Measurements from ENCODE around the gene CHST5. TPM values are rescaled to one million over a fixed set of nuclear protein-coding genes. Genes with fewer than 3 reads are reported as not detected.

The CHST5 gene
- total RNA-seq, 1 experiment from 2014 or later = 1.3 TPM

- Histone ChIP-seq H2AFZ (no peak overlapping the region), H3K27ac (no peak overlapping the region), H3K4me2 (no peak overlapping the region), H3F3A (ENCODE audit: insufficient read depth, low read depth) (no peaks in the 10 kb centered on the region), H3K4me1 (replicated peaks; ENCODE audit: insufficient read depth) (no peaks in the 10 kb centered on the region), H4K20me1 (ENCODE audit: insufficient read depth) (no peaks in the 10 kb centered on the region), H3K79me2 (ENCODE audit: low read depth) (no peaks in the 10 kb centered on the region), H3K36me3 (ENCODE audit: low read depth) (no peaks in the 10 kb centered on the region), H3K9me3 (ENCODE audit: insufficient read depth, low read depth) (no peaks in the 10 kb centered on the region), H3K9me2 (ENCODE audit: insufficient read depth) (no peaks in the 10 kb centered on the region), H3K4me3 (no peak overlapping the region), H3K27me3 (ENCODE audit: insufficient read depth, low read depth) (no peaks in the 10 kb centered on the region)
- intact Hi-C loops (cut with micrococcal nuclease; ENCODE audit: unreplicated experiment) = no loop called here
- TF ChIP-seq EZH2 (IDR thresholded peaks at IDR 0.05; ENCODE audit: low read depth) = no peak
- TF ChIP-seq CTCF (conservative IDR thresholded peaks at IDR 0.05) = no peak
- ChIA-PET CTCF (no interaction called here), POLR2A (ENCODE audit: unreplicated experiment) (no interaction called here)
- BruUV-seq (replicated peaks) = no TSS peak
- DNase-seq = no peak
Measured at GRCh38 chr16:75537776-75538175, 1.9 kb upstream of the CHST5 start.

- Histone ChIP-seq H2AFZ (no peak overlapping the region), H3K4me2 (no peak overlapping the region), H3K9me3 (ENCODE audit: insufficient read depth, low read depth) (no peaks in the 10 kb centered on the region), H3K79me2 (ENCODE audit: low read depth) (no peaks in the 10 kb centered on the region), H3K27ac (no peak overlapping the region), H4K20me1 (ENCODE audit: insufficient read depth) (no peaks in the 10 kb centered on the region), H3K4me1 (replicated peaks; ENCODE audit: insufficient read depth) (no peaks in the 10 kb centered on the region), H3K4me3 (no peak overlapping the region), H3K9me2 (ENCODE audit: insufficient read depth) (no peaks in the 10 kb centered on the region), H3K36me3 (ENCODE audit: low read depth) (no peaks in the 10 kb centered on the region), H3F3A (ENCODE audit: insufficient read depth, low read depth) (no peaks in the 10 kb centered on the region), H3K27me3 (ENCODE audit: insufficient read depth, low read depth) (no peaks in the 10 kb centered on the region)
- no peak for TF ChIP-seq CTCF (conservative IDR thresholded peaks at IDR 0.05)
- no peak for TF ChIP-seq EZH2 (IDR thresholded peaks at IDR 0.05; ENCODE audit: low read depth)
- no TSS peak for BruUV-seq (replicated peaks)
- DNase-seq = no peak
- ChIA-PET CTCF (no interaction called here), POLR2A (ENCODE audit: unreplicated experiment) (no interaction called here)
- intact Hi-C loops (cut with micrococcal nuclease; ENCODE audit: unreplicated experiment) = no loop called here
Measured at GRCh38 chr16:75535211-75535843, 581 bp downstream of the CHST5 start.

GRCh38 chr16:75534560-75535205, 1.2 kb downstream of the CHST5 start:
- H3F3A ChIP-seq (ENCODE audit: insufficient read depth, low read depth) = no peaks in the 10 kb centered on the region
- ChIA-PET CTCF (no interaction called here), POLR2A (ENCODE audit: unreplicated experiment) (no interaction called here)
- DNase-seq = no peak
- H3K9me2 ChIP-seq (ENCODE audit: insufficient read depth) = no peaks in the 10 kb centered on the region
- TF ChIP-seq CTCF (conservative IDR thresholded peaks at IDR 0.05) (no peak), EZH2 (IDR thresholded peaks at IDR 0.05; ENCODE audit: low read depth) (no peak)
- no peaks in the 10 kb centered on the region for H3K79me2 ChIP-seq (ENCODE audit: low read depth)
- H3K27me3 ChIP-seq (ENCODE audit: insufficient read depth, low read depth) = no peaks in the 10 kb centered on the region
- no peaks in the 10 kb centered on the region for H4K20me1 ChIP-seq (ENCODE audit: insufficient read depth)
- H3K36me3 ChIP-seq (ENCODE audit: low read depth) = no peaks in the 10 kb centered on the region
- no peak overlapping the region for H3K27ac ChIP-seq
- H3K4me3 ChIP-seq = no peak overlapping the region
- intact Hi-C loops (cut with micrococcal nuclease; ENCODE audit: unreplicated experiment) = no loop called here
- H3K9me3 ChIP-seq (ENCODE audit: insufficient read depth, low read depth) = no peaks in the 10 kb centered on the region
- no TSS peak for BruUV-seq (replicated peaks)
- no peak overlapping the region for H2AFZ ChIP-seq
- H3K4me1 ChIP-seq (replicated peaks; ENCODE audit: insufficient read depth) = no peaks in the 10 kb centered on the region
- no peak overlapping the region for H3K4me2 ChIP-seq
